Ovary (tissue), 9 donors: ENCODE data around the gene CACNA1C. TPM values are rescaled to one million over a fixed set of nuclear protein-coding genes. Genes with fewer than 3 reads are reported as not detected.

Experiments
- DNase-seq, 5 donors: peaks; one replicate each; pipeline ENCODE4 v3.0.0-alpha.2; 2019 to 2020
- H3K27ac ChIP-seq, 2 donors: fragments of 200-600 bp; one replicate each; pipeline versions ENCODE4 v1.5.1 to v1.8.0; 2019 to 2022
- H3K27me3 ChIP-seq: fragments of 200-600 bp; one replicate; pipeline ENCODE4 v1.8.0; 2022
- H3K36me3 ChIP-seq: fragments of 200-600 bp; sonication (generic); one replicate; pipeline ENCODE4 v1.5.1; 2019
- H3K4me1 ChIP-seq: one replicate; pipeline ENCODE4 v1.8.1; 2013; ENCODE audit warnings: mild to moderate bottlenecking, moderate library complexity; ENCODE audit not compliant: insufficient read depth
- H3K4me3 ChIP-seq: fragments of 200-600 bp; sonication (generic); one replicate; pipeline ENCODE4 v1.5.1; 2017
- H3K9me3 ChIP-seq, 2 donors: fragments of 200-600 bp in 1 of 2; sonication (generic) in 1 of 2; one replicate each; pipeline versions ENCODE4 v1.5.1 to v1.8.1; 2013 to 2019; ENCODE audit warnings: mild to moderate bottlenecking in 1 of 2, moderate library complexity in 1 of 2
- EP300 ChIP-seq: sonication (generic); formaldehyde crosslinking; IDR thresholded peaks from one replicate; pipeline ENCODE4 v1.6.1; 2017; ENCODE audit warnings: antibody characterized with exemption
- POLR2A ChIP-seq: fragments of 450-650 bp; IDR thresholded peaks from one replicate; pipeline ENCODE4 v1.6.1; 2017; ENCODE audit warnings: antibody characterized with exemption, mild to moderate bottlenecking, moderate library complexity
- WGBS, 3 donors: extraction: QIAGEN DNeasy Blood & Tissue Kit in 1 of 3; methylation state at CpG; one replicate each; pipeline versions ENCODE4 v1.1.5 to v1.1.7; 2013 to 2017; 5-methylcytosine and 5-hydroxymethylcytosine counted together
- intact Hi-C, 4 donors: fragments of 100-400 bp; cut with DNase I; formaldehyde crosslinking; loops; one replicate each; pipeline versions ENCODE4 v1.11.0 to v1.15.1; 2022 to 2023
- polyA plus RNA-seq, 2 donors: library from polyadenylated mRNA; stranded (reverse); fragments of 200-250 nt in 1 of 2; fragments of 350-450 nt in 1 of 2; fragmentation: Illumina TruSeq in 1 of 2; extraction: RNeasy Lipid Tissue Mini Kit (QIAGEN cat#74804) in 1 of 2; gene quantifications; one replicate each; pipeline ENCODE4 v1.2.3, GENCODE V29; 2013 to 2014
- total RNA-seq, 7 donors: library from RNA; depleted of rRNA in 2 of 7; stranded (reverse); fragments of >200 nt in 2 of 7; fragmentation: NEBNext Ultra II Directional in 3 of 7; extraction: Animal tissue kit (Norgen Biotek cat#: 25700) in 3 of 7; gene quantifications; one replicate each; pipeline versions ENCODE4 v1.1.0 to v1.2.4, GENCODE V29; 2016 to 2023
- TF ChIP-seq, protein P1 (sequence below), 3 donors: fragments of 450-650 bp in 2 of 3; fragments of 200-600 bp in 1 of 3; IDR thresholded peaks; one replicate each; pipeline versions ENCODE4 v1.5.1 to v1.8.0; 2016 to 2022; ENCODE audit warnings: antibody characterized with exemption in 3 of 3, mild to moderate bottlenecking in 1 of 3
- donor health status: DM: no; HTN: no; CAD: no; lungs with moderate emphysema.
- donor health status: DM: no; HTN: no; CAD: no.
- donor health status: Bipolar disorder and iron deficiency.
- donor health status: DM: yes; HTN: yes; CAD: no.
- donor health status: DM: no; HTN: no; CAD: no.
- donor health status: DM: yes; HTN: yes; CAD: no.

Gene CACNA1C
- total and polyA plus RNA-seq, 9 donors, result 2.2 to 8.3 (median 3.7) TPM

DNA sequence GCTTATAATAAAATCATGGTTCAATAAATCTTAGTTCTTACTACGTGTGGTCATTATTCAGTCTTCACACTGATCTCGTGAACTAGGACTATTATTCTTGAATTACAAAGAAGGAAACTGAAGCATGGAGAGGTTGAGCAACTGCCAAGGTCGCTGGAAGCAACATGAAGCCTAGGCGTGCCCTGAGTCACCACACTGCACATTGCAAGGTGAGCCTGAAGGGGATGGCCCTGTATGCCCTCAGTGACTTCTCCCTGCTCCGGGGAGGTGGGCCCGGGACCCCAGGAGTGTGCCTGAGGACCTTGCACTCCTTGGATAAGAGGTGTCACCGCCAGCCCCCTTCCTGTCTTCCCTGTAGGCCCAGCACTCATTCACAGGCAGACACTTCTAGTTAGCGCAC is 161.6 kb downstream of the CACNA1C start:
- H3K4me3 ChIP-seq, result no peak overlapping the region
- WGBS, 3 donors, result 79 to 84% (median 83%) methylated on average over 8 of the region's 8 CpGs
- intact Hi-C loops, result no loop called here
- H3K9me3 ChIP-seq, result no peaks in the 10 kb centered on the region
- H3K27ac ChIP-seq, result no peak overlapping the region
- TF ChIP-seq, protein P1, sequence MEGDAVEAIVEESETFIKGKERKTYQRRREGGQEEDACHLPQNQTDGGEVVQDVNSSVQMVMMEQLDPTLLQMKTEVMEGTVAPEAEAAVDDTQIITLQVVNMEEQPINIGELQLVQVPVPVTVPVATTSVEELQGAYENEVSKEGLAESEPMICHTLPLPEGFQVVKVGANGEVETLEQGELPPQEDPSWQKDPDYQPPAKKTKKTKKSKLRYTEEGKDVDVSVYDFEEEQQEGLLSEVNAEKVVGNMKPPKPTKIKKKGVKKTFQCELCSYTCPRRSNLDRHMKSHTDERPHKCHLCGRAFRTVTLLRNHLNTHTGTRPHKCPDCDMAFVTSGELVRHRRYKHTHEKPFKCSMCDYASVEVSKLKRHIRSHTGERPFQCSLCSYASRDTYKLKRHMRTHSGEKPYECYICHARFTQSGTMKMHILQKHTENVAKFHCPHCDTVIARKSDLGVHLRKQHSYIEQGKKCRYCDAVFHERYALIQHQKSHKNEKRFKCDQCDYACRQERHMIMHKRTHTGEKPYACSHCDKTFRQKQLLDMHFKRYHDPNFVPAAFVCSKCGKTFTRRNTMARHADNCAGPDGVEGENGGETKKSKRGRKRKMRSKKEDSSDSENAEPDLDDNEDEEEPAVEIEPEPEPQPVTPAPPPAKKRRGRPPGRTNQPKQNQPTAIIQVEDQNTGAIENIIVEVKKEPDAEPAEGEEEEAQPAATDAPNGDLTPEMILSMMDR (IDR thresholded peaks at IDR 0.05), result no peak
- TF ChIP-seq POLR2A, result no peak
- H3K4me1 ChIP-seq, result peaks cover 11% of the 10 kb centered on the region
- DNase-seq, result no peak
- H3K36me3 ChIP-seq, result no peaks in the 10 kb centered on the region
- H3K27me3 ChIP-seq, result no peaks in the 10 kb centered on the region

DNA sequence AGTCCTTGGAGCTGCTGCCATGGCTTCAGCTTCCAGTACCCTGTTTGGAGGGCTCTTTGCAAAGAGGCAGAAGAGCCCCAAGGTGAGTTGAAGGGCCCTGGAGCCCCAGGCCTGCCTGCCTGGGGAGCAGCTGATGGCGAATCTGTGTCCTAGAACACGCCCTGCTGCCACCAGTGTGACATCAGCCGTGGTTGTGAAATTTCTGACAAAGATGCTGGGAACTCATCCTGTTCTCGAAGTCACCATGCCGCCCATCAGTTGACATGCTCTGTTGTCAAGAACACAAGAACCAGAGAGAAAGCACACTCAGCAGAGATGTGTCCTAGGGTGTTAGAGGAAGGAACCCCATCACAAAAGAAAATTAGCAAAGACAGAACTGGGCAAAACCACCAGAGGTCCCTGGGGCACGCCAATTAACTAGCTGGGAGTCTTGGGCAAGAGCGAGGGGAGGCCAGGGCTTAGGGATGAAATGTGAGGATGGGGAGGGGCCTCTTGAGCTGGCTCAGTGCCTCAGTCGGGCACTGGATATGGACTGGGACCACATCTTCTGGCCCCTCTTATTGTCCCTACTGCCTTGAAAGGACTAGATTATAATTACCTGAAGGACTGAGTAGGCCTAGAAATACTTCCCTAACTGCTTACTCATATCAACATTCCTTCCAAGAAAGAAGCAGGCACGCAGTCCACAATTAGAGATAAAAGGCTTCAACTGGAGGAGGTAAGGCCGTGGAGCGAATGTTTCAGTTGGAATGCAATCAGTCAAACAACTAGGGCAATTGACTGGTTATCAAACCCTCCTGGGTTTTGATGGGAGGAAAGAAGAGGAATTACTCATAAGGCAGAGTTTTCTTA is 163.1 kb downstream of the CACNA1C start:
- intact Hi-C loops, result no loop called here
- WGBS, 3 donors, result 78 to 90% (median 86%) methylated on average over 11 of the region's 11 CpGs

DNA sequence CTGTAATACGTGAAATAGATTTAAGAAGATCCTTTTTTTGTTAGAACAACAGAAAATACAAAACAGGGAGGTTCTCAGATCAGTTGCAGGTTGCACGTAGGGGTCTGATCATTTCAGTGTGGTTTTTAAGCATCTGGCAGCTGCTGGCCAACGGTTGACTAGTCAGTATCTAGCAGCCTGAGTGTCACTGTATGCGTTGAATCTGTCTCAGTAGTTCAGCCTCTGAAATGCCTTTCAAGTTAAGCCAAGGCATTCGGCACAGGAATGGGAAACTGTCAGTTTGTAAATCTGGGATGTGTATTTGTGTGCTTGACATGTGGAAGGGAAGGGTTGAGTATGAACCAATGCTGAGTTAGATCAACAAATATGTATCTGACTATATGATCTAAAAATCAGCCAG is 165.9 kb downstream of the CACNA1C start:
- TF ChIP-seq, protein P1 (IDR thresholded peaks at IDR 0.05), result no peak
- no peak for TF ChIP-seq EP300
- TF ChIP-seq POLR2A, result no peak
- Histone ChIP-seq H3K4me1 (peaks cover 4% of the 10 kb centered on the region), H3K9me3 (no peaks in the 10 kb centered on the region), H3K27ac (no peak overlapping the region), H3K4me3 (no peak overlapping the region), H3K36me3 (no peaks in the 10 kb centered on the region), H3K27me3 (no peaks in the 10 kb centered on the region)
- intact Hi-C loops, result no loop called here
- no peak for DNase-seq
- 79 to 88% (median 86%) methylated on average over 5 of the region's 5 CpGs for WGBS, 3 donors

More for the DNA sequence above, 163.1 kb downstream of the CACNA1C start:
- H3K4me1 ChIP-seq, result peaks cover 11% of the 10 kb centered on the region
- no peaks in the 10 kb centered on the region for H3K9me3 ChIP-seq
- H3K27ac ChIP-seq, result no peak overlapping the region
- H3K36me3 ChIP-seq, result no peaks in the 10 kb centered on the region
- no peak overlapping the region for H3K4me3 ChIP-seq
- no peaks in the 10 kb centered on the region for H3K27me3 ChIP-seq
- TF ChIP-seq, protein P1 (IDR thresholded peaks at IDR 0.05), result no peak
- TF ChIP-seq POLR2A (no peak), EP300 (no peak)
- no peak for DNase-seq

DNA sequence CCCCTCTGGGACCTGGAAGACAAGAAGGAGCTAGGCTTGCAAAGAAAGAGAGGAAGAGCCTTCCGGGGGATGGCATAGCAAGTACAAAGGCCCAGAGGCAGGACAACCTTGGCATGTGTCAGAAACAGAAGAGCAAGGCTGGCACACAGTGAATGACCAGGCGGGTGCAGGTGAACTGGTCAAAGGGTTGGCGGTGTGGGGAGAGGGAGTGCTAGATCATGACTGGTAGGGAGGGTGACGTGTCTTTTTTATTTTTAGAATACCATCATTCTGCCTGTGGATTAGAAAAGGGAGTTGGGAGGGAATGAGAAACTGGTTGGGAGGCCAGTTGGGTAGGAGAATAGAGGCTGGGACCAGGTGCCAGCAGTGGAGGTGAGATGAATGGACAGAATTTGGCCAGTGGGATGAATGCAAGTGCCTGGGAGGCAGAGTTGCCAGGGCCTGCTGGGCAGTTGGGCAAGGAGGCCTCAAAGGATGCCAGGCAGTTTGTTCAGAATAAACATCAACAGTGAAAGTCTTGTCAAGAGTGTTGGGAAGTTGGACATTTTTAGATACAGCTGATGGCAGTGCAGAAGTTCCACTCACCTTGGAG is 168.3 kb downstream of the CACNA1C start:
- Histone ChIP-seq H3K4me3 (no peak overlapping the region), H3K4me1 (no peaks in the 10 kb centered on the region), H3K36me3 (no peaks in the 10 kb centered on the region), H3K9me3 (no peaks in the 10 kb centered on the region), H3K27ac (no peak overlapping the region), H3K27me3 (no peaks in the 10 kb centered on the region)
- 90 to 97% (median 95%) methylated on average over 4 of the region's 4 CpGs for WGBS, 3 donors
- intact Hi-C loops, result no loop called here
- no peak for DNase-seq
- TF ChIP-seq, protein P1 (IDR thresholded peaks at IDR 0.05), result no peak
- no peak for TF ChIP-seq POLR2A
- no peak for TF ChIP-seq EP300
